ENCODE data around the gene LMTK2.

DNA sequence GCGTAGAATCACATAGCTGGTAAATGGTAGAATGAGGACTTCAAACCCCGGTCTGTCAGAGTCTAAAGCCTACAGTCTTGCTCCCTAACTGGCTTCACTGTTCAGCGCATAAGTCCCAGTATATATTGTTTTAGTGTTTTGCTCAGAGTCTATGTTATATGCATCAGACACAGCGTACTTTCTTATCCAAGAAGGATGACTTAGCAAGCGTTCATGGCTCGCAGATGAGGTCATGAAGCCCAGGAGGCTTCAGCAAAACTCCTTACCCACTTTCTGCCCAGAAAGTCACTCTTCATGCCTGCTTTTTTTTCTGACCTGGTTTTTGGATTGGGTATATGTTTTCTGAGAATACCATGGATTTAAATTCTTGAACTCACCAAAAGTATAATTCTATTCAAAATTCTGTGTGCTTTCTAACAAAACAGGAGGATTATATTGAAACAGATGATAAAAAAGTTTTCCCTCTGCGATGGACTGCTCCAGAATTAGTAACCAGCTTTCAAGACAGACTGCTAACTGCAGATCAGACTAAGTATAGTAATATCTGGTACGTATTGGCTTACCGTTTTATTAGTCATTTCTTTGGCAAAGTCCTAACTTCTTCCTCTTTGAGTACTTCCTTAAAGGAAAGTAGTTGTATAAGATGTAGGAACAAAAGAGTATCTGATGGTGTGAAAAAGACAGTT, 79.9 kb downstream of the LMTK2 start:
- TF ChIP-seq POLR2A (IDR thresholded peaks at IDR 0.05; ENCODE audit: low read length) (no peak), GATA1 (IDR thresholded peaks at IDR 0.05; ENCODE audit: low read depth, low read length) (no peak)
